NCI-H146 (cell line): ENCODE results near the gene KAZN.

Experiments used
- DNase-seq: peaks from one replicate; lab custom pipeline; 2025; lab: John Stamatoyannopoulos, UW

The KAZN gene

DNA sequence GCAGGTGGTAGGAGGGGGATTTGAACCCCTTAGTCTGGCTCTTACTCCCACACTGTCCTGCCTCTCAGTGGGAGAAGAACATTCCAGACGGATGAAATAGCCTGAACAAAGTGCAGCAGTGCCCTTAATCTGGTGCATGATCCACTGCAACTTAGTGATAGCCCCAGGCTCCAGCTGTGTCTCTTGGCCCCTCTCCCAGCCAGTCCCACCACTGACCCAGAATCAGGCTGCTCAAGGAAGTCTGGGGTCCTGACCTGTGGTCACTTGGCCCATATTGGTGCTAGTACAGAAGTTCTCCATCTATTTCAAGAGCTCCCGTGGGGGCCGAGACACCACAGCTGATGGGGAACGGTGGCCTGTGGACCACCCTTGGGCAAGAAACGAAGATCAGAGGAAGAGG is 255.0 kb downstream of the KAZN start:
- DNase-seq = no peak

DNA sequence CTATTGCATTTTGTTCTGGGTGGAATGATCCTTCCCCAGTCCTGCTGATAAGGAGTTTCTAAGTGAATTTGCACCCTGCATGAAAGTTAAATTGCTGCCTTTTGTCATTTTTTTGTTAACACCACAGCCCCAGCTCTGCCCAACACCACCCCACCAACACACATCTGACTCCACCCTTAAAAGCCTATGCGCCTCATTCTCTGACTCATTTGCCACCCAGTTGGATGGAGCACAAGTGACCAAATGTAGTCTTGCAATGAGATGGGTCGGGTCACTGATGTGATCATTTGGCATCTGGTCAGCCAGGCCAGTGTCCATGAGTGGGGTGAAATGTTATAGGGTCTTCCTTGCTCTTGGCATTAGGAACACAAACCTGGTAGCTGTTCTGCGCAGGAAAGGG is 256.8 kb downstream of the KAZN start:
- DNase-seq = no peak

DNA sequence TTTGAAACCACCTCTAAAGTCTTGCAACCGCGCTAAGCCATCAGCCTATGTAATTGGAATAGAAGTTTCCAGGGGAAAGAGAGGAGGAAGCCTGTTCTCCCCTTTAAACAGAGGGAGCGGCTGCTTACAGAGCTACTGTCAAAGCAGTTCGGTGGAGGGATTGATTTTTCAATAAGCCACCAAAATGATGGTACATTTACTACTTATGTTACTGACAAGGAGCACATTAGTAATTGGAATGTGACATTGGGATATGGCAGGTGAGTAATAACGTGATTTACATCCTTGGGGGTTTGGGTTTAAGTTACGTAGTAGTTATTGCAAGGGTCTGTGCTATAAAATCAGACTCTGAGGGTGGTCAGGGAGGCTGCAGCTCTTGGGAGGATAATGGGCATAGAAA is 257.3 kb downstream of the KAZN start:
- no peak for DNase-seq

DNA sequence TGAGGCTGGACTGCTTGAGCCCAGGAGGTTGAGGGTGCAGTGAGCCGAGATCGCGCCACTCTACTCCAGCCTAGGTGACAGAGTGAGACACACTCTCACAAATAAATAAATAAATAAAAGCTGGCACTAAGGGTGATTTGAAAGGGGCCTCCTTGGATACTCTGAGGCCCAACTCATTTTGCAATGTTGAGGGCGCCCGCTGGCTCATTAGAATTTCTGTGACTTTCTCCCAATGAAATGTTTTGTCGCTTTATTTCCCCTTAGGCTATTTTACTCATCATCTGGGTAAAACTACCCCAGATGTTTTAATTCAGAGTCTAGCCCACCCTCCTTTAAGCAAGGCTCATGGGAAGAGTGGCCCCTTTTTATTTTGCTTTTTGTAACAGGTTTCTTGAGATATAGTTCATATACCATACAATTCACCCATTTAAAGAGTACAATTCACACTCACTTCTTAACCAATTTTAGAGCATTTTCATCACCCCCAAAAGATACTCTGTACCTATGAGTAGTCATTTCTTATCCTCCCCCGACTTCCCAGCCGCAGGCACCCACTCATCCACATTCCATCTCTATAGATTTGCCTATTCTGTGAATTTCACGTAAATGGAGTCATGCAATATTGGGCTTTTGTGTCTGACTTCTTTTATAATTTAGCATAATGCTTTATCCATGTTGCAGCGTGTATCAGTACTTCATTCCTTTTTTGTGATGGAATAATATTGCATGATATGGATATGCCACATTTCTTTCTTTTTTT is 259.1 kb downstream of the KAZN start:
- no peak for DNase-seq

DNA sequence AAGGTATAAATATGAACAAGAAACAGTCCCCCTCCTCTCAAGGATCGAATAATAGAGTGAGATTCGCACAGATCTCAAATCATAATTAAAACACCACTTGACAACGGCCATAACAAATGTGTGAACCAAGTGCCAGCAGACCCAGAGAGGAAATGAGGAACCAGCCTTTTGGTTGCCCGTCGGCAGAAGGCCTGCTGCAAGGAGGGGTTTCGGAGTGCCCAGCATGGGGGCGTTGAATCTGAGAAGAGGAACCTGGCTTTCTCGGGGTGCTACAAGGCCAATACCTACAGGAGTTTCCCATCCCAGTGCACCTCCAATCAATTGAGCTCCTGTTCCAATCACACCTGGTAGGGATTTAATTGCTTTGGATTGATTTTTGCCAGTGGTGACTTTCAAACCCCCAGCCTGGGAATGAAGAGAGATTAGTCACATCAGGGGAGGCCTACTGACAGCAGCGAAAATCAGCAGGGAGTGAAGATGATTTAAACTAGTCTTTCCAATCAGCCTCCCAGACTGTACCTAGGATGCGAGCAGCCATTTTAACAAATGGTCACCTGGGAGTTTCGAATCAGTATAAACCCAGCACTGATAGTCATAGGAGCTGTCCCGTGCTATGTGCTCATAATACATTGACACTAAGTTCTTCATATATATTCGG is 263.8 kb downstream of the KAZN start:
- DNase-seq = peak; percentile 70

DNA sequence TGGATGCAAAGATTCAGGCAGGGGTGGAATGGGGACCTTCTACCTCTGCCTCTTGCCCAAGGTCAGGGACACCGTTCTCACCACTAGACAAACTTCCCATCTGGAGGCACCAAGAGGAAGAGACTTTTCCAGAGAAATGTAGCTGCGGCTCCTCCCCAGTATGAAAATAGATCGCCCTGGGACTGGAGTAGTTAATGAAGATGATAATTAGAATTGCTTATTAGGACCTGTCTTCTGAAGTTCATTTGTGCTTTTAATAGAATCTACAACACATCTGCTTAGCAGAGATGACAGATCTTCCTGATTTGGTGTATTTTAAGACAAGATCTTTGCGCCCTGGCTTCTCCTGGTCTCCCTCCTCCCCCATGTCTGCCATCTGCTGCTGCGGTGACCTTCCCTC is 266.6 kb downstream of the KAZN start:
- DNase-seq = no peak

DNA sequence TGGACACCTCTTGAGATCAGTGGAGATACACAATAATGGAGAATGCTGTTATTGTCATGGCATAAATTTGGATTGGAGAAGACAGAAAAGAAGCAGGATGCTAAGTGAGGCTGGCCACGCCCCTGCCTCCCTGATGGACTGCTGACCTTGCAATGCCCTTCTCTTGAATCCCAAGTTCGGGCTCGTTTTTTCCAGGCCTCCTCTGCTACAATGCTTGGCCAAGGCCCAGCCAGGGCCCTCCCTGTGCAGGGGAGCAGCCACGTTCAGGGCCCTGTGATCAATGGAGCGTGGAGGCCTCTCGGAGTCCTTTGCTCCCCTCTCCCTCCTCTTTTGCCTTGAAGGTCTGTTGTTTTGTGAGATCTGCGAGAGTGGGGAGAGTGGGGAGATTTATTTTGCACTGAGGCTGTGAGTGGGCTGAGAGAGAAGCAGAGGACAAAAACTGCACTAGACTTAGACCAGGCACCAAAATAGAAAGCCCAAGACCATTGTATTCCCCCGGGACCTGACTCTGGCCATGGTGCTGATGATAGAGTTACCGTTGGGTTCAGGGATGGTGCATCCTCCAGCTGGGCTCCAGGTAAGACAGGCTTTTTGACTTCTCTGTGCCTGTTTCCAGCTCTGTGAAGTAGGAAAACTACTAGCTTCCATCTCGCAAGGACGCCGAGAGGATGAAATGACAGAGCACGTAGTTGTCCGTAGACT is 268.6 kb downstream of the KAZN start:
- DNase-seq = no peak

DNA sequence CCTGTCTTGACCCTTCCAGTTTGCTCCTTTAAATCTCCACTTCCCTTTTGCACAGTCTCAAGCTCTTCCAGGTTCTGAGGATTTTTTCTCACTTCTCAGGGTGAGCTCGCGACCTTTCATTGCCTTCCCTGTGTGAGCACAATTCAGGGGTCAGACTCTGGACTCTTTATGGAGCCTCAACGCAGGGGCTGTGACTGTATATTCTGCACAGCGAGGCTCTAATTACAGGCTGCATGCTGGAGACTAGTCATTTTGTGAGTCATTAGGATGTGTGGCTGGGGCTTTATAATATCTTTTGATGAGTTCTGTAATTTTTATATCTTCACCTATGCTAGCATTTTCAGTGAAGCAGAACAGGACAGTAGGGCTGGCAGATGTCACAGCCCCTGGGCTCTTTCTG is 270.7 kb downstream of the KAZN start:
- peak; percentile 33 for DNase-seq

DNA sequence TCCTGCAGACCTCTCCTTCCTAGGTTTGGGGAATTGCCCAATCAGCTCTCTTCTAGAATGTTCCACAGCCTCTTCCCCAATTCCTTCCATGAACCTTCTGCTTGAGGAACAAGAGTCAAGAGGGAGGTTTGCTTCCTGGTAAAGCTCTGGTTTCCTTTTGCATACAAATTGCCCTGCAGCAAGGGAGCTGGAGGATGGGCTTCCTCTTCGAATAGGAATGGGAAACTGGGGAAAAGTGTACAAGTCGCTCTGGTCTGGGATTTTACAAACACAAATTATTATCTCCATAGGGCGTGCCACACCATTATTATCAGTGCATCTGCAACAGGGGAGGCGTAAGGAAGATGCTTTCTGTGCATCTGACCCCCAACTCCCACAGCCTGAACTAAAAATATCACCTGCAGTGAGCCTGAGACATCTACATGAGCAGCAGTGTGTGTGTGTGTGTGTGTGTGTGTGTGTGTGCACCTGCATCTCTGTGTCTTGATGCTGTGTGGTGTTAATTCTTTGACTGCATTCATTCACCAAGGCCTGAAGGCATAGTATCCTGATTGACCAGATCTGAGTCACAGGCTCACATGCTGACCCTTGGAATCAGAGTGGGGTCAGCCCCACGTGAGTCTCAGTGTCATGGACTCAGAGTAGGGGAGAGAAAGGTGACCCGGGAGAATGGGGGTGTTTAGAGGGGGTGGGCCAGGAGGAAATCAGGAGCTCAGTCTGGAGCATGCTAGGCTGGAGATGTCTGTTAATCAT is 272.9 kb downstream of the KAZN start:
- DNase-seq = no peak

DNA sequence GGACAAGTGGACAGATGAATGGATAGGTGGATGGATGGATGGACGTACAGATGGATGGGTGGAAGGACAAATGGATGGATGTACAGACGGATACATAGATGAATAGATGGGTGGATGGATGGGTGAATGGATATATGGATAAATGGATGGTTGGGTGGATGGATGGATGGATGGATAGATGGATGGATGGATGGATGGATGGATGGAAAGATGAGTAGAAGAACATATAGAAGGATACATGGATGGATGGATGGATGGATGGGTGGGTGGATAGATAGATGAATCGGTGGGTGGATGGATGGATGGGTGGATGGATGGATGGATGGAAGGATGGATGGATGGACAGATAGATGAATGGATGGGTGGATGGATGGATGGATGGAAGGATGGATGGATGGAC is 274.3 kb downstream of the KAZN start:
- no peak for DNase-seq

DNA sequence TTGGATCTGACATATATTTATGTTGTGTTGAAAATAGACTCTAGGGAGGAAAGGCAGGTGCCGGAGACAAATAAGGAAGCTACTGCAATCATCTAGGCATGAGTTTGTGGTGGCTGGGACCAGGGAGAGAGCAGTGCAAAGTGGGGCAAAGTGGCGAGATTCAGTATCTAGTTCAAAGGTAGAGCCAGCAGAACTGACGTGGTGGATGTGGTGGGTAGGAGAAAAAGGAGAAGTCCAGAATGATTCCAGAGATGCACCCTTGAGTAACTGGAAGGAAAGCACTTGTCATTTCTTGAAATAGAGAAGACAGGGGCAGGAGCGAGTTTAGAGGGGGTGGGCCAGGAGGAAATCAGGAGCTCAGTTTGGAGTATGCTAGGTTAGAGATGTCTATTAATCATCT is 275.2 kb downstream of the KAZN start:
- no peak for DNase-seq

DNA sequence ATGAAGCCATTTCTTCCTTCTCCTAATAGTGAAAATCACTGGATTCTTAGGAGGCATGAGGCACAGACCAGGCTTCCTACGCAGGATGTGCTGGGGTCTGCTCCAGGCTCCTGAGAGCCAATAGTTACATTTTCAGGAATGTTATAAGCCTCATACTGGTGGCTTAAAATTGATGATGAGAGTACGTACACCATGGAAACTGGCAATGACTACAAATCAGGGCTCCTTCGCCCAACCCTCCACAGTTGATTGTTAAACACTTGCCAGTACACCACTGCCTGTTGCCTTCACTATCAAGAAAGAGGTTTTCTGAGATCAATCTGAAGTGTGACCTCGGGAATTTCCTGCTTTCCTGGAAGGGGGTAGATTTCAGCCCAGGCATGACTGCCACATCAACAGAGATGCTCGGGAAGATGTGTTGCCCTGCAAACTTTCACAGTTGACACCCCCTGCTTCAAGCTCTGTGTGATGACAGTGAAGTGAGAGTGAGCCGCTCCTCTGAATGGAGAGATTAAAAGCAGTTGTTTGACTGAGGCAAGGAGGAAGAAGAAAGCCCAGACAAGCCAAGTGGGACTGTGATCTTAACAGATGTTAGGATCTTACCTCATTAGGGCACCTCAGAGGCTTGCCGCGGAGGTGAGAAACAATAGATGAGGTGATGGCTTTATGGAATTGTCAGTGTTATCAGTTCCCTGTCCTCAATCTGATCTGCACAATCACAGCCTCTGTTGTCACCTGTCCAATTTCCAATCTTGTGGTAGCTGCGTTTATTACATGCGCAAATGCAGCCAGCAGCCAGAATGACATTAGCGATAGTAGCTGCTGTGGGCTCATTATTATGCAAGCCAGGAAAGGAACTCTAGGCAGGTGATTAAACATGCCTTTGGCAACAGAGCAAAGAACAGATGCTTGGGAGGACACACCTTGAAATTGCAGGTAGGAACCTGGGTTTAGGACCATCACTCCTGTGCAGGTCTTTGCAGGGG is 277.3 kb downstream of the KAZN start:
- peak; percentile 87 for DNase-seq

DNA sequence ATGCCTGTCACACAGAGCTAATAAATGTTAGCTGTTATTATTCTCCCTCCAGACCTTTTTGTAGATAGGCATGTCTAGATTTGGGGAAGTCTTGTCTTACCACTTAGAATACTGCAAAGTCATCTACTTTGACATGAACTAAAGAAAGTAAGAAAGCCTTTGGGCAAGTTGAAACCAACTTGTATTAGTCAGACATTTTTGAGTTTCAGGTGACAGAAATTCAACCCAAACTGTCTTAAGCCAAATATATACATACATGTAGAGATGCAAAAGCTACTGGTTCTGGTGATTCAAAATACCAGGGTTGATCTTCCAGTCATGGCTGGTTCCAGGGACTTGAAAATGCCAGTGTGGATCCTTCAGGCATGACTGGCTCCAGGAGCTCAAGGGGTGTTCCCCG is 278.3 kb downstream of the KAZN start:
- no peak for DNase-seq

DNA sequence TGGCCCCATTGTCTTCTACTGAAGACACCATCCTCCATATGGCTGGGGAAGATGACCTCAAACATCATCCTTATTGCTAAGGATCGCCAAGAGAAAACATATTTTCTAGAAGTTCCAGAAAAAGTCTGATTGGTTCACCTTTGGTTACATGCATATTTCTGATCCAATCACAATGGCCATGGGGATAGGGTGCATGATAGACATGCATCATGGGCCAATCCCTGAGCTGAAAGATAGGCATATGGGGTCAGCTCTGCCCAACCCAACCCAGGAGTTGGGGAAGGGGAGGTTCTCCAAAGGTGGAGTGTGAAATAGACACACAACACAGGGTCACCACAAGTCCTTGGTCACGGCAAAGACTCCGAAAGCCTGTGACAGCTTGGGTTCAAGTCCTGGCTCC is 278.7 kb downstream of the KAZN start:
- no peak for DNase-seq

DNA sequence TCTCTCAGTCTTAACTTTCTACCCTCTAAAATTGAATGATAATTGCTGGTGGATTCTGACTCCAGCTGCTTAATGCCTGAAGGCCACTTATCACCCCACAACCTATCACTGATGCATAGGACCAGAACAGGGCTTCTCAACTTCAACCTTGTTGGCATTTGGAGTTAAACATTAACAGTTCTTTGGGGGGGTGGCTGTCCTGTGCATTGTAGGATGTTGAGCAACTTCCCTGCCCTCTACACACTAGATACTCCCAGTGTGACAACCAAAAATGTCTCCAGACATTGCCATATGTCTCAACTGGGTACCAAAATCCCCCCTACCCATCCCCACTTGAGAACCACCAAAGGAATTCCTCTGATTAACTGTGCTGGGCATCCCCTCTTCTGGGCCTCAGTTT is 279.6 kb downstream of the KAZN start:
- no peak for DNase-seq

DNA sequence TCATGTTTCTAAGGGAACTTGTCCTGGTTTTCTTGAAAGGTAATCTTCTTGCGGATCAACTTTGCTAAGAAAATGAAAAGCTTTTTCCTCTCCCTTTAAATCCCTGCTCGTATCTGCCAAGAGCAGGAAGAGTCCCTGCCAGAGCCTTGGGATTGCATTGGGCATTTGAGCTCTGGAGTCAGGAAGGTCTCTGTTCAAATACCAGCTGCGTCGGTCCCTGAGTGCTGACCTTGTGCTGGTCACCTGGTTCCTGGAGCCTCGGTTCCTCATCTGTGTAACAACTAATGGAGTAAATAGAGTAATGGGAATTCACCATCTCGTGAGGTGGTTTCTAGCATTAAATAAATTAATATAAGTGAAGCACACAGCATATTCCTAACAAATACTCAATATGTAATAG is 280.5 kb downstream of the KAZN start:
- no peak for DNase-seq

DNA sequence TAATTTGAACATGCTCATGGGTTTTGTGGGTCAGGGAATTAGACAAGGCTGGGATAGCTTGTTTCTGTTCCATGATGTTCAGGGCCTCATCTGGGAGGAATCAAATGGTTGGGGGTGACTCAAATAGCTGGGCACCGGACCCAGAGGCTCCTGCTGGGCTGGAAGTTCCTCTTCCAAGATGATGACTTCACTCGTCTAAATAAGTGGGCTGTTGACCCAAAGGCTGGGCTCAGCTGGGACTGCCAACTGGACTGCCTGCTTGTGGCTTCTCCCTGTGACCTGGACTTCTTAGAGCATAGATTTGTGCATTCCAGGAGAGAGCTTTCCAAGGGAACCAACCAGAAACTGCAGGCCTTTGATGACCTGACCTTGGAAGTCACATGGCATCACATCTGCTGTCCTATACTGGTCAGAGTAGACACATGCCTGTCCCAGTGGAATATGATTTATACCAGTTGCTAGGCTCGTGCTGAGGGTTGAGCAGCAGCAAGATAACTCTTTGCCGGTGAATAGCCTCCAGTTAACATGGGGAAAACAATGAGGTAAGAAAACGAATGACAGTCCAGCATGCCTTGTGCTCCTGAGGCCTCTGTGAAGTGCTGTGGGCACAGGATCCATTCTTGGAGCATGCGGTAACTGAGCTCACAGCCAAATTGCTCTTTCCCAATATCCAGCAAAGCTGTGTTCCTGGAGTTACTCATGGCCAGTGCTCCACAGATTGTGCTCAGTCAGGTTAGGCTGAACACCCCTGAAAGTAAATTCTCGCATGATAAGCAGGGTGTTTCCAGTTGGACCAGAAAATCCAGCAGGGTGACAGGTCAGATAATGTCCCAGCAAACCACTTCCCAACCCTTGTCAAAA is 282.2 kb downstream of the KAZN start:
- no peak for DNase-seq

DNA sequence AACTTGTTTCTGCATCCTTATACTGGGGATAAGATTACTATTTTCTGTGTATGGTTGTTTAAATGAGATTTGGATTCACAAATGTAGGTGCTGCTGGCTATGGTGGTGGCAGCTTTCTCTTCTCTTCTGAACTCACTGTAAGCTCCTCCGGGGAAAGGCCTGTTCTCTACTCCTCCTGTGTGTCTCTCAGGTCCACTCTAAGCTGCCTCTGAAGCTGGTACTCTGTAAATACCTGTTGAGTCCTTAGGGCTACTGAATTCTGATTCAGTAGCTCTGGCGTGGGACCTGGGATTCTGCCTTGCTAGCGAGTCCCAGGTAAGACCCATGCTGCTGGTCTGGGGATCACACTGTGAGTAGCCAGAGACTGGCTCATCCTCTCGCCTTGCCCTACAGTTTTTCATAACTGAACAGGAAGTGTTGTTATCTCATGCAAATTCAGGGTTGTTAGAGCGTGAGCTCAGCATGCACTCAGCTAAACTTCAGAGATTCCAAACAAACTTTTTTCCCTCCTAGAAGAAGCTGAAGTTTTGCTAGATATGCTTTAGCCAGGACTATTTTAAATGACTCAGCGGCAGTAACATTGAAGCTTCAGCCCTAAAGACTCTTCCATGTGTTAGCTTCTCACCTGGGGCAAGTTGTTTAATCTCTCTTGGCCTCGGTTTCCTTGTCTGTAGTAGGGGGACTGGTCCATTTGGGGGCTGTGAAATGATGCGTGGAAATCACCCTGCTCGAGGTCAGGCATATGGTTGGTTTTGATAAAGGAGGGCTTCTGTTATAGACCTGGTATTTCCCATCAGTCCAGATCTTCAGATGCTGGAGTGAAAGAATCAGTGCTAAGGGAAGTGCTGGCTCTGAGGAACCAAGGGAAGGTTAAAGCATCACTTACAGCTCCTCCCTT is 283.5 kb downstream of the KAZN start:
- DNase-seq = no peak

DNA sequence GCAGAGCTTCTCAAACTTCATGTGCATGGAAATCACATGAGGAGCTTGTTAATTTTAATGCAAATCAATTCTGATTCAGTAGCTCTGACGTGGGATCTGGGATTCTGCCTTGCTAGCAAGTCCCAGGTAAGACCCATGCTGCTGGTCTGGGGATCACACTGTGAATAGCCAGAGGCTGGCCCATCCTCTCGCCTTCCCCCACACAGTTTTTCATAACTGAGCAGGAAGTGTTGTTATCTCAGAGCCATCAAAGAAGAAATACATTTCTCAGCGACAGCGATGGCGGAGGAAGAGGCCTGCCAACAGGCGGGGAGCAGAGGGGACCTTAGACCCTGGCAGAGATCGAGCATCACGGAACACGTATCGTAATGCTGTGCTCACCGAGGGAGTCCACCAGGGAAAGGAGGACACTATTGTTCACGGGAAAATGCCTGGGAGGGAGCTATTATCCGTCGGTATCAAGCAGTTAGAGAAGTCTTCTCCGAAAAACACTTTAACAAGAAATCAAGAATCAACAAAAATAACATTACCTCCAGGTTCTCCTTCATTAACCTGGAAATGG is 286.2 kb downstream of the KAZN start:
- no peak for DNase-seq
